ENCODE results near the gene PDZRN4. TPM values are rescaled to one million over a fixed set of nuclear protein-coding genes. Genes with fewer than 3 reads are reported as not detected.

PDZRN4 gene
- total and polyA plus RNA-seq, 2 of the 4 experiments (the other 2 are of a cell fraction) = not detected

DNA sequence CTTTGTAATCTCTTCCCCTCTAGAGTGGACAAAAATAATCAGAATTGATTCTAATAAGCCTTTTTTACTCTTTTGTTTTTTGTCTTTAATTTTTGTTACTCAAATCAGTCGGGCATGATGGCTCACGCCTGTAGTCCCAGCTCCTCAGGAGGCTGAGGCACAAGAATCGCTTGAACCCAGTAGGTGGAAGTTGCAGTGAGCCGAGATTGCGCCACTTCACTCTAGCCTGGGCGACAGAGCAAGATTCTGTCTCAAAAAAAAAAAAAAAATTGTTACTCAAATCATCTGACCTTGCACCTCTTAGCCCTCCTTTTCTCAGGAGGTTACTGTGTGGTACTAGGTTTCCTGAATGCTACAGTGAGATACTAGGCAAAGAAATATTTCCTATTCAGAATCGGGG, 280.6 kb downstream of the PDZRN4 start:
- Histone ChIP-seq H2BK5ac (ENCODE audit: low read depth, low read length, poor library complexity, severe bottlenecking) (no peak overlapping the region), H4K91ac (ENCODE audit: insufficient read depth, low read depth, low read length) (no peak overlapping the region), H3K9ac (ENCODE audit: low read depth, low read length) (no peak overlapping the region), H3K9me1 (ENCODE audit: insufficient read depth, low read length) (no peaks in the 10 kb centered on the region), H3K23ac (ENCODE audit: low read depth, low read length) (no peak overlapping the region), H4K8ac (ENCODE audit: low read depth in 2 of 2, low read length in 2 of 2) (no peak overlapping the region), H2AK5ac (ENCODE audit: low read depth, low read length) (no peak overlapping the region), H2BK120ac (ENCODE audit: low read depth, low read length) (no peak overlapping the region), H3K56ac (ENCODE audit: extremely low read depth, insufficient read depth, low read length) (no peak overlapping the region), H3K79me1 (ENCODE audit: low read depth in 1 of 2, low read length in 2 of 2) (no peaks in the 10 kb centered on the region), H3K4me2 (ENCODE audit: low read depth, low read length) (no peak overlapping the region), H3K36me3 (ENCODE audit: control insufficient read depth, insufficient read depth, low read length) (no peaks in the 10 kb centered on the region), H4K20me1 (ENCODE audit: insufficient read depth, low read length) (no peaks in the 10 kb centered on the region), H3K4ac (ENCODE audit: low read depth, low read length) (no peak overlapping the region), H3K27me3 (ENCODE audit: control insufficient read depth, insufficient read depth, low read length) (no peaks in the 10 kb centered on the region; the same call in 1 of the 2 replicates), H2AFZ (replicated peaks; ENCODE audit: low read length, poor library complexity) (no peak overlapping the region), H4K5ac (ENCODE audit: low read depth, low read length) (no peak overlapping the region), H3K4me3 (ENCODE audit: insufficient read depth, low read depth, low read length) (no peak overlapping the region), H3K27ac (ENCODE audit: insufficient read depth, low read length) (no peak overlapping the region), H3K18ac (ENCODE audit: low read depth, low read length) (no peak overlapping the region), H3K14ac (replicated peaks; ENCODE audit: low read depth, low read length) (no peak overlapping the region), H2BK15ac (ENCODE audit: low read depth, low read length) (no peak overlapping the region), H3K4me1 (ENCODE audit: control insufficient read depth, insufficient read depth, low read length) (no peaks in the 10 kb centered on the region), H2BK20ac (ENCODE audit: low read depth, low read length) (no peak overlapping the region), H2AK9ac (replicated peaks; ENCODE audit: low read depth, low read length, poor library complexity) (no peak overlapping the region), H3K9me3 (ENCODE audit: control insufficient read depth, insufficient read depth, low read length) (no peaks in the 10 kb centered on the region)
- TF ChIP-seq SMC3 (IDR thresholded peaks at IDR 0.05; ENCODE audit: low read depth, low read length) (no peak), FOS (IDR thresholded peaks at IDR 0.05; ENCODE audit: low read depth, low read length) (no peak), MAZ (IDR thresholded peaks at IDR 0.05; ENCODE audit: borderline replicate concordance, low read depth, low read length) (no peak)
- ChIA-PET CTCF (interaction anchor here (1.2 kb wide), 1 partner anchor 42 kb away, joined by 3 read pairs; no protein-coding TSS in a partner anchor), POLR2A (ENCODE audit: unreplicated experiment) (interaction anchor here (0.7 kb wide), 1 partner anchor 377 kb away, joined by 4 read pairs; no protein-coding TSS in a partner anchor)
- in situ Hi-C loops (cut with MboI; ENCODE audit: low sequenced_read_pairs) = no loop called here
- WGBS, 2 experiments (ENCODE audit: extremely low coverage in 2 of 2, insufficient read length in 1 of 2) = 83% methylated on average over 1 of the region's 7 CpGs; no CpG with 5 or more reads in 1 of the 2 experiments
- DNase-seq = no peak
- intact Hi-C loops (cut with micrococcal nuclease) = no loop called here
- BruUV-seq (replicated peaks) = no TSS peak
- dilution Hi-C loops (cut with HindIII; ENCODE audit: low sequenced_read_pairs, unreplicated experiment) = no loop called here
- ATAC-seq (ENCODE audit: low read depth) = no peak

Data from IMR-90 (cell line).